ENCODE data around the gene S100A7A. TPM values are rescaled to one million over a fixed set of nuclear protein-coding genes. Genes with fewer than 3 reads are reported as not detected.

Gene S100A7A
- total RNA-seq, 1 experiment from 2014 or later, result not detected

DNA sequence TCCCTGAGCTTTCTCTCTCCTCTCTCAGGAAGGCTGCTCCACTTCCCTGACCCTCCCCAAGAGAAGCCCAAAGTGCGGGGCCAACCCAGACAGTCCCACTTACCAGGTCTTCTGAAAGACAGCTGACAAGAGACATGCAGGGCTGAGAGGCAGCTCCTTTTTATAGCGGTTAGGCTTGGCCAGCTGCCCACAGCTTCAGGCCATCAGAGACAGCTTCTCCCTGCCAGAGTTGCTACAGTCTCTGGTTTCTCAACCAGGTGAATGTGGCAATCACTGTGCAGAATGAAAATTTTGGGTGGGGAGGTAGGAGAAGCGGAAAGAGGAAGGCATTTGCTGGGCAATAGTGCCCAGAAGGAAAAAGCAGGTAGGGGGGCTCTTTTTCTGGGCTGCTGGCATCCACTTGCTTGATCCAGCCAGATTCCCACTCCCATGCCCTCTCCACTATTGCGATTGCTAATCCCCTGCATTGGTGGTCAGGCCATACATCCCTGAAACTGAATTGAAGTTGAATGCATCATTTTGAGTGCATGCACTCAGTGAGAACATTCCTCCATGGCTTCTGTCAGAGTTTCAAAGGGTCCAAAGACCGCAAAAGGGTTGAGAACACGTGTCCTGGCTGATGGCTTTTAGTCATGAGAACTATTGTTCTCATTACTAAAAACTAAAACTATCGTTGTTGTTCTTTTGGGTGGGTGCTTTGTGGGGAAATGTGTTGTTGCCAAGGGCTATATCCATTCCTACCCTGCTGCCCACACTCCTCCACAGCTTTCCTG lies 25.2 kb upstream of the S100A7A start, which contains the start of gene S100A8:
TSS of gene S100A8 (minus strand) at position 136 of the 773 bp plus-strand sequence. CDS start 538 bp downstream, outside the sequence.
- in situ Hi-C loops (cut with HindIII; ENCODE audit: low pct_unique_long_range_greater_than_20kb, low sequenced_read_pairs) (no loop called here), intact Hi-C loops (cut with micrococcal nuclease; ENCODE audit: unreplicated experiment) (no loop called here)
- no peaks in the 10 kb centered on the region for H3K9me3 ChIP-seq (ENCODE audit: control insufficient read depth, insufficient read depth, low read depth, low read length)
- no peak for DNase-seq (ENCODE audit: low read depth, low spot score)
- H3K4me3 ChIP-seq (ENCODE audit: low read depth in 2 of 2, low read length in 2 of 2), result no peak within 1 kb of the TSS
- ChIA-PET POLR2A (no interaction called here), CTCF (no interaction called here)
- no peak for ATAC-seq
- TF ChIP-seq, protein P1, sequence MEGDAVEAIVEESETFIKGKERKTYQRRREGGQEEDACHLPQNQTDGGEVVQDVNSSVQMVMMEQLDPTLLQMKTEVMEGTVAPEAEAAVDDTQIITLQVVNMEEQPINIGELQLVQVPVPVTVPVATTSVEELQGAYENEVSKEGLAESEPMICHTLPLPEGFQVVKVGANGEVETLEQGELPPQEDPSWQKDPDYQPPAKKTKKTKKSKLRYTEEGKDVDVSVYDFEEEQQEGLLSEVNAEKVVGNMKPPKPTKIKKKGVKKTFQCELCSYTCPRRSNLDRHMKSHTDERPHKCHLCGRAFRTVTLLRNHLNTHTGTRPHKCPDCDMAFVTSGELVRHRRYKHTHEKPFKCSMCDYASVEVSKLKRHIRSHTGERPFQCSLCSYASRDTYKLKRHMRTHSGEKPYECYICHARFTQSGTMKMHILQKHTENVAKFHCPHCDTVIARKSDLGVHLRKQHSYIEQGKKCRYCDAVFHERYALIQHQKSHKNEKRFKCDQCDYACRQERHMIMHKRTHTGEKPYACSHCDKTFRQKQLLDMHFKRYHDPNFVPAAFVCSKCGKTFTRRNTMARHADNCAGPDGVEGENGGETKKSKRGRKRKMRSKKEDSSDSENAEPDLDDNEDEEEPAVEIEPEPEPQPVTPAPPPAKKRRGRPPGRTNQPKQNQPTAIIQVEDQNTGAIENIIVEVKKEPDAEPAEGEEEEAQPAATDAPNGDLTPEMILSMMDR (IDR thresholded peaks at IDR 0.05), result no peak
- TF ChIP-seq TCF7L2 (IDR thresholded peaks at IDR 0.05; ENCODE audit: low read depth, low read length) (no peak), SIN3A (IDR thresholded peaks at IDR 0.05; ENCODE audit: borderline replicate concordance, insufficient read depth, low read depth, low read length) (no peak), POLR2AphosphoS5 (IDR thresholded peaks at IDR 0.05; ENCODE audit: low read depth, low read length) (no peak)
- TF ChIP-seq, protein P2, sequence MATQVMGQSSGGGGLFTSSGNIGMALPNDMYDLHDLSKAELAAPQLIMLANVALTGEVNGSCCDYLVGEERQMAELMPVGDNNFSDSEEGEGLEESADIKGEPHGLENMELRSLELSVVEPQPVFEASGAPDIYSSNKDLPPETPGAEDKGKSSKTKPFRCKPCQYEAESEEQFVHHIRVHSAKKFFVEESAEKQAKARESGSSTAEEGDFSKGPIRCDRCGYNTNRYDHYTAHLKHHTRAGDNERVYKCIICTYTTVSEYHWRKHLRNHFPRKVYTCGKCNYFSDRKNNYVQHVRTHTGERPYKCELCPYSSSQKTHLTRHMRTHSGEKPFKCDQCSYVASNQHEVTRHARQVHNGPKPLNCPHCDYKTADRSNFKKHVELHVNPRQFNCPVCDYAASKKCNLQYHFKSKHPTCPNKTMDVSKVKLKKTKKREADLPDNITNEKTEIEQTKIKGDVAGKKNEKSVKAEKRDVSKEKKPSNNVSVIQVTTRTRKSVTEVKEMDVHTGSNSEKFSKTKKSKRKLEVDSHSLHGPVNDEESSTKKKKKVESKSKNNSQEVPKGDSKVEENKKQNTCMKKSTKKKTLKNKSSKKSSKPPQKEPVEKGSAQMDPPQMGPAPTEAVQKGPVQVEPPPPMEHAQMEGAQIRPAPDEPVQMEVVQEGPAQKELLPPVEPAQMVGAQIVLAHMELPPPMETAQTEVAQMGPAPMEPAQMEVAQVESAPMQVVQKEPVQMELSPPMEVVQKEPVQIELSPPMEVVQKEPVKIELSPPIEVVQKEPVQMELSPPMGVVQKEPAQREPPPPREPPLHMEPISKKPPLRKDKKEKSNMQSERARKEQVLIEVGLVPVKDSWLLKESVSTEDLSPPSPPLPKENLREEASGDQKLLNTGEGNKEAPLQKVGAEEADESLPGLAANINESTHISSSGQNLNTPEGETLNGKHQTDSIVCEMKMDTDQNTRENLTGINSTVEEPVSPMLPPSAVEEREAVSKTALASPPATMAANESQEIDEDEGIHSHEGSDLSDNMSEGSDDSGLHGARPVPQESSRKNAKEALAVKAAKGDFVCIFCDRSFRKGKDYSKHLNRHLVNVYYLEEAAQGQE (IDR thresholded peaks at IDR 0.05; ENCODE audit: insufficient read depth in 1 of 2, low read depth in 2 of 2, low read length in 1 of 2), result no peak
- H3K27ac ChIP-seq (ENCODE audit: low read length), result no peak within 1 kb of the TSS
- H3K4me1 ChIP-seq (ENCODE audit: control insufficient read depth, insufficient read depth, low read length), result no peaks in the 10 kb centered on the region
- no peaks in the 10 kb centered on the region for H3K36me3 ChIP-seq (ENCODE audit: control insufficient read depth, insufficient read depth, low read length)
- BruUV-seq (replicated peaks), result no TSS peak
- H3K27me3 ChIP-seq (ENCODE audit: control insufficient read depth, insufficient read depth, low read length), result peaks cover 8% of the 10 kb centered on the region

DNA sequence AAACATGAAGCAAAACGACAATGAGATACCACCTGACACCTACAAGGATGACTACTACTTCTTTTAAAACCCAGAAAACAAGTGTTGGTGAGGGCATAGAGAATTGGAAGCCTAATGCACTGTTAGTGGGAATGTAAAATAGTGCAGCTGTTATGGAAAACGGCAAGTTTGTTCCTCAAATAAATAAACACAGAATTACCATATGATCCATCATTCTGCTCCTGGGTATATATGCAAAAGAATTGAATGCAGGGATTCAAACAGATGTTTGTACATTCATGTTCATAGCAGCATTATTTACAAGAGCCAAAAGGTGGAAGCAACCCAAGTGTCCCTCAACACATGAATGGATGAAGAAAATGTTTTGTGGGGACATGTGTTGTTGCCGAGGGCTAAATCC lies 24.1 kb upstream of the S100A7A start:
- DNase-seq (ENCODE audit: low read depth, low spot score) (no peak), ATAC-seq (no peak)
- Histone ChIP-seq H3K27ac (ENCODE audit: low read length) (no peak overlapping the region), H3K27me3 (ENCODE audit: control insufficient read depth, insufficient read depth, low read length) (peaks cover 8% of the 10 kb centered on the region; the same call in 1 of the 2 replicates), H3K4me1 (ENCODE audit: control insufficient read depth, insufficient read depth, low read length) (no peaks in the 10 kb centered on the region), H3K4me3 (ENCODE audit: low read depth in 2 of 2, low read length in 2 of 2) (no peak overlapping the region), H3K36me3 (ENCODE audit: control insufficient read depth, insufficient read depth, low read length) (no peaks in the 10 kb centered on the region), H3K9me3 (ENCODE audit: control insufficient read depth, insufficient read depth, low read depth, low read length) (no peaks in the 10 kb centered on the region)
- BruUV-seq (replicated peaks), result no TSS peak
- in situ Hi-C loops (cut with HindIII; ENCODE audit: low pct_unique_long_range_greater_than_20kb, low sequenced_read_pairs) (no loop called here), intact Hi-C loops (cut with micrococcal nuclease; ENCODE audit: unreplicated experiment) (no loop called here)
- CTCF ChIA-PET, result no interaction called here
- TF ChIP-seq, protein P2 (IDR thresholded peaks at IDR 0.05; ENCODE audit: insufficient read depth in 1 of 2, low read depth in 2 of 2, low read length in 1 of 2), result no peak
- no peak for TF ChIP-seq POLR2AphosphoS5 (IDR thresholded peaks at IDR 0.05; ENCODE audit: low read depth, low read length)
- TF ChIP-seq SIN3A (IDR thresholded peaks at IDR 0.05; ENCODE audit: borderline replicate concordance, insufficient read depth, low read depth, low read length), result no peak
- POLR2A ChIA-PET, result no interaction called here

Measured in Panc1 (cell line).